ENCODE measurements around the gene NAA10. TPM values are rescaled to one million over a fixed set of nuclear protein-coding genes. Genes with fewer than 3 reads are reported as not detected.

NAA10 gene
- total RNA-seq, 1 donor from 2014 or later = 116 TPM

DNA sequence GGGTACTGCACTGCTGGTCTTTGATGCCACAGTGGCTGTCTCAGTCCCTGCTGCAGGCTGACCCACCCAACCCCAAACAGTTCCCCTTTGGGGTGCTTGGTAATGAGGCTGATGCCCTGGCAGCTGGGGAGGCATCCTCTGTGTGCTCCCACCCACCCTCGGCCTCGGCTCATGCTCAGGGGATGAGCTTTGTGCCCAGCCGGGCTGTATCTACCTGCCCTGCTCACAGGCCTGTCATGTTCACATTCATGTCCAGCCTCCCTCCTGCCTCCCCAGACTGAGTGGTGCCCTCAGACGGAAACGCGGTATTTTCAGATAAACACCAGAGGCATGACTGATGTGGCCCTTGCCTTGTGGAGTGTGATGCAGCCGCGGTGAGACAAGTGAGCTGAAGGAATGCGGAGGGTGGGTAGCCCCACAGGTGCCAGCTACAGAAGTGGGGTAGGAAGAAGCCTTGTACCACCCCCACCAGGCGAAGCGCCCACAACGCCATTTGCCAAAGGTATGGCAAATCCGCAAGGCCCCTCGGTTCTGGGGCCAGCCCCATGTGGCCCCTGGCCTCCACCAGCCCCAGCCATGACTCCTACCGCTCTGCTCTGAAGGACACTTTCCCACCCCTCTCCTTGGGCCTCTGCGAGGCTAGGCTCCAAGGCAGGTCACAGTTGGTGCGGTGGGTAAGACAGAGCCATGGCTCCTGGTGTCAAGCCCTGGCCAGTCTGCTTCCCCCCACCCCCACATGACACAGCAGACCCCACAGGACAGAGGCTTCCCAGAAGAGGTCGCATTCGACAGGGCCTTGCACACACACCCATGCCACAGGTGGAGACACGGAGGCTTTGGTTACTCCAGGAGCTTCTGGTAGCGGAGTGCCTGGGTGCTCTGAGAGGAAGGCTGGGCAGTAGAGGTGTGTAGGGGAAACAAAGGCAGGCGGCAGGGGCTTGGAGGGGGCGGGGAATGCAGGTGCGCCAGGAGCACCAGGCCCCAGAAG, 11.4 kb upstream of the NAA10 start:
- Mint-ChIP-seq H3K4me1 (peaks cover 26% of the 10 kb centered on the region), H3K27me3 (ENCODE audit: low read depth) (peaks cover 7% of the 10 kb centered on the region), H3K27ac (ENCODE audit: unreplicated experiment) (no peak overlapping the region), H3K36me3 (ENCODE audit: low read depth) (peaks cover 23% of the 10 kb centered on the region), H3K9me3 (peaks cover 2% of the 10 kb centered on the region), H3K4me3 (peak overlapping the region; percentile 41)
- TF ChIP-seq, protein P1, sequence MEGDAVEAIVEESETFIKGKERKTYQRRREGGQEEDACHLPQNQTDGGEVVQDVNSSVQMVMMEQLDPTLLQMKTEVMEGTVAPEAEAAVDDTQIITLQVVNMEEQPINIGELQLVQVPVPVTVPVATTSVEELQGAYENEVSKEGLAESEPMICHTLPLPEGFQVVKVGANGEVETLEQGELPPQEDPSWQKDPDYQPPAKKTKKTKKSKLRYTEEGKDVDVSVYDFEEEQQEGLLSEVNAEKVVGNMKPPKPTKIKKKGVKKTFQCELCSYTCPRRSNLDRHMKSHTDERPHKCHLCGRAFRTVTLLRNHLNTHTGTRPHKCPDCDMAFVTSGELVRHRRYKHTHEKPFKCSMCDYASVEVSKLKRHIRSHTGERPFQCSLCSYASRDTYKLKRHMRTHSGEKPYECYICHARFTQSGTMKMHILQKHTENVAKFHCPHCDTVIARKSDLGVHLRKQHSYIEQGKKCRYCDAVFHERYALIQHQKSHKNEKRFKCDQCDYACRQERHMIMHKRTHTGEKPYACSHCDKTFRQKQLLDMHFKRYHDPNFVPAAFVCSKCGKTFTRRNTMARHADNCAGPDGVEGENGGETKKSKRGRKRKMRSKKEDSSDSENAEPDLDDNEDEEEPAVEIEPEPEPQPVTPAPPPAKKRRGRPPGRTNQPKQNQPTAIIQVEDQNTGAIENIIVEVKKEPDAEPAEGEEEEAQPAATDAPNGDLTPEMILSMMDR (conservative IDR thresholded peaks at IDR 0.05) = no peak
- no peak for DNase-seq (ENCODE audit: low read depth, low spot score)

DNA sequence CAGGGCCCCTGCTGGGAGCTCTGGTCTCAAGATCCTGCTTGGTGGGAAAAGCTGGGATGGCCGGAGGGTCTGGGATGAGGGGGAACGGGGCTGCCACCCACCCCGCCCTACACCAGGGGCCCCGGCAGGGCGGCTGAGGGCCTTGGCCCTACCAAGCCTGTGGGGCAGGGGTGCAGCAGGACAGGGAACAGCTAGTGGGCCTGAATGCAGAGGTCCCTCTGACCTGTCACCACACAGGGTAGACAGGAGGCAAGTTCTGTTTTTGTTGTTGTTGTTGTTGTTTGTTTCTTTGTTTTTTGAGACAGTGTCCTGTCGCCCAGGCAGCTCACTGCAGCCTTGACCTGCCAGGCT, 9.9 kb upstream of the NAA10 start:
- TF ChIP-seq, protein P1 (conservative IDR thresholded peaks at IDR 0.05) = no peak
- H3K27ac Mint-ChIP-seq (ENCODE audit: unreplicated experiment) = no peak overlapping the region
- H3K4me1 Mint-ChIP-seq = peaks cover 23% of the 10 kb centered on the region
- H3K36me3 Mint-ChIP-seq (ENCODE audit: low read depth) = peaks cover 15% of the 10 kb centered on the region
- peaks cover 7% of the 10 kb centered on the region for H3K27me3 Mint-ChIP-seq (ENCODE audit: low read depth)
- DNase-seq (ENCODE audit: low read depth, low spot score) = no peak
- H3K4me3 Mint-ChIP-seq = no peak overlapping the region
- H3K9me3 Mint-ChIP-seq = peaks cover 2% of the 10 kb centered on the region

DNA sequence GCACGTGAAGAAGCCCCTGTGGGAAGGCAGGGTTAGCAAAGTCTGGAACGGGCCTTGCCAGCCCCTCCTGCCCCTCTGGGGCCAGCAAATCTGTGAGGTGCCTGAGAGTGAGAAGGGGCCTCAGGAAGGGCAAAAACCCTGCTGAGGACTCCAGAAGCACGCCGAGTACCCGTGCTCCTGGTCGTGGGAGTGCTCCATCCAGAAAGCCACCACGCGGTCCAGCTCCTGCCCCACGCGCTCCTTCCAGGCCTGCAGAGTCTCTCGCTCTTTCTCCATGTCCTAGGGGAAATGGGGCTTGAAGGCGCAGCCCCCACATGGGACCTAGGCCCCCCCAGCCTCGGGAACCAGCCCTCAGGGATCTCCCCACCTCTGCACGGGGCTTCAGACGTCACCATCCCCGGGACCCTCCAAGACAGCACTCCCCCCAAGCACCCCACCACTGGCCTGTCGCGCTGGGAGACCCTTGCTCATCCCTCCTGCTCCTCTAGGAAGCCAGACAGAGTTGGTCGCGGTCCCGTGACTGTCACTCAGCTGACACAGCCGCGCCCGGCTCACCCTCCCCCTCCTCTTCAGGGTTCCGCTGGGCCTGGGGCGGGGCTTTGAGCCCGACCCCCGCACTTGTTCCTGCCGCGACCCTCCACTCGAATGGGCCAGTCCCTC, 9.4 kb upstream of the NAA10 start, which contains the start of gene RENBP:
Gene RENBP (minus strand): TSS at position 504 of the 660 bp plus-strand sequence. CDS start 33 bp downstream, at position 471.
- Mint-ChIP-seq H3K4me1 (peaks cover 20% of the 10 kb centered on the region), H3K27ac (ENCODE audit: unreplicated experiment) (peak within 1 kb of the TSS; percentile 94), H3K36me3 (ENCODE audit: low read depth) (peaks cover 12% of the 10 kb centered on the region), H3K4me3 (peak within 1 kb of the TSS; percentile 80), H3K27me3 (ENCODE audit: low read depth) (peaks cover 7% of the 10 kb centered on the region), H3K9me3 (peaks cover 2% of the 10 kb centered on the region)
- peak; percentile 44 for DNase-seq (ENCODE audit: low read depth, low spot score)
- TF ChIP-seq, protein P1 (conservative IDR thresholded peaks at IDR 0.05) = no peak

DNA sequence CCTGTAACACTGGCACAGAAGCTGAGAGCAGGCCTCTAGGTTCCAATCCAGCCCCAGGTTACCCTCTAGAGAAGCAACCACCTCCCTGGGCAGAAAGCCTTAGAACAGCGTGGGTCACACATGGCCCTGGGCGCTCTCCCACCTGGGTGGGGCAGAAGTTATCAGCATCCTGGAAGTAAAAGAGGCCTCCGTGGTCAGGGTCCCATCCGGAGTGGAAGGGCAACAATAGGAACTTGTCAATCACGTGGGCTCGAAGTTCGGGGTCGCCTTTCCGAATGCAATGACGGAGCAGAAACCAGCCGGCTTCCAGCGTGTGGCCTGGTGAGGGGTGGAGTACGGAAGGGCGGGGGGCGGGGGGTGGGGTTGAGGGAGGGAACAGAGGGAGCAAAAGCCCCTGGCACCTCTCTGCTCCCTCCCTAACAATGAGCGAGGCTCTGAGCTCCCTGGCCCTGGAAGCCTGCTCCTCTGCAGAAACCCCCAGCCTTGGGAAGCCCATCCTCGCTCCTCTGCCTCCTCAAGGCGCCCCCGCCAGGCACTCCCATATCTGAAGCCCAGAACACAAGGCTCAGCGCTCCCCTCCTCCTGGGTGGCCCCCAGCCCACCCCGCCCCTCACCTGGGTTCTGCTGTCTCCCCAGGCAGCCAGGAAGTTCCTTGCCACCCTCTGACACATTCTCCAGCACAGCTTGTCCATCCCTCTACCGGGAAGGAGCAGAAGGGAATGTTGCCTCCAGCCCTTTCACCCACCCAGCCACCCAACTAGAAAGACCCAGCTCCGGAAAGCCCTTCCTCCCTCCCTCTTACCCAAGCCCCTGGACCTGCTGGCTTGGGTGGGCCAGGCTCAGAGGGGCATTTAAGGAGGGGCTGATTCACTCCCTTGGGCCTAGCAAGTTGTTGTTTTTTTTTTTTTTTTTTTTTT, 6.8 kb upstream of the NAA10 start:
- DNase-seq (ENCODE audit: low read depth, low spot score) = no peak
- TF ChIP-seq, protein P1 (conservative IDR thresholded peaks at IDR 0.05) = no peak
- Mint-ChIP-seq H3K4me3 (peak overlapping the region; percentile 21), H3K4me1 (peaks cover 10% of the 10 kb centered on the region), H3K27me3 (ENCODE audit: low read depth) (no peaks in the 10 kb centered on the region), H3K36me3 (ENCODE audit: low read depth) (no peaks in the 10 kb centered on the region), H3K27ac (ENCODE audit: unreplicated experiment) (peak overlapping the region; percentile 46), H3K9me3 (no peaks in the 10 kb centered on the region)

DNA sequence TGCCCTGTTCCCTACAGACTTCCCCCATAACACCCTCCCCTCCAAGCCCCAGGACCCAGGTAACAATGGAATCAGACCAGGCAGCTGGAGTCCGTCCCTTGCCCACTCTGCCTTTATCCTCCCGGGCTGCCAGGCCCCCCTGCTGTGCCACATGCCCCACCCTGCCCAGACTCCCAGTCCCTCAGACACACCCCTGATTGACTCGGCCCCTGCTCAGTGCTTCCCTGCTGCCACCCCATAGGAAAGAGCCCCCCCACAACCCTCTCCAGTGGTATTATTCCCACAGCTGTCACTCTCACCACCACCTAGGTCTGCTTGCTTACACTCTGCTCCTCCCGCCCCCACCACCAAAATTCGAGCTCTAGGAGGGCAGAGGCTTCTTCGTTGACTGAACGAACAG, 4.7 kb upstream of the NAA10 start:
- no peak for DNase-seq (ENCODE audit: low read depth, low spot score)
- H3K27ac Mint-ChIP-seq (ENCODE audit: unreplicated experiment) = no peak overlapping the region
- peaks cover 10% of the 10 kb centered on the region for H3K4me1 Mint-ChIP-seq
- no peaks in the 10 kb centered on the region for H3K36me3 Mint-ChIP-seq (ENCODE audit: low read depth)
- H3K4me3 Mint-ChIP-seq = no peak overlapping the region
- H3K9me3 Mint-ChIP-seq = no peaks in the 10 kb centered on the region
- no peaks in the 10 kb centered on the region for H3K27me3 Mint-ChIP-seq (ENCODE audit: low read depth)
- TF ChIP-seq, protein P1 (conservative IDR thresholded peaks at IDR 0.05) = no peak

All from neural crest cell (in vitro differentiated cells).